VCaP (cell line): Measurements from ENCODE around the gene SNAI3.

Experiments used
- H3K27ac ChIP-seq: fragments of 450-650 bp; 2 replicates; pipeline ENCODE4 v1.5.1; 2017
- CTCF ChIP-seq: fragments of 450-650 bp; conservative IDR thresholded peaks from 2 replicates; pipeline ENCODE4 v1.5.1; 2017; ENCODE audit warnings: mild to moderate bottlenecking, moderate library complexity

Gene SNAI3

GRCh38 chr16:88665570-88665969 is 20.7 kb downstream of the SNAI3 start:
- H3K27ac ChIP-seq, result no peak overlapping the region
- TF ChIP-seq CTCF, result no peak

DNA sequence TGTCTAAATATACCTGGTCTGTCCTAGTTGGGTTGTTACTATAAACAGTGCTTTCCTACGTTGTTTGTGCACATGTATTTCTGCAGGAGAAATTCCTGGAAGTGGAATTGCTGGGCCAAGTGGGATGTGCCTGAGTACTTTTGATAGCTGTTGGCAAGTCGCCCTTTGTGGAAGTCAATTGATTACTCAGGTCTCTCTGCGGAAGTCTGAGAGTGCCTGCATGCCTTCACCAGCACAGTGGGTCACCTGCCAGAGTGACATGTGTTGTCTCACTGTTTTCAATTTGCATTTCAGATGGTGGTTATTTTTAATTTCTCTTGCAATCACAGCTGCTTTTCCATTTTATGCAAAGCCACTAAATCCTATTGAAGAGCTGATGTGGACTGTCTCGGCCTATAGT is 21.2 kb downstream of the SNAI3 start:
- TF ChIP-seq CTCF, result no peak
- no peak overlapping the region for H3K27ac ChIP-seq

DNA sequence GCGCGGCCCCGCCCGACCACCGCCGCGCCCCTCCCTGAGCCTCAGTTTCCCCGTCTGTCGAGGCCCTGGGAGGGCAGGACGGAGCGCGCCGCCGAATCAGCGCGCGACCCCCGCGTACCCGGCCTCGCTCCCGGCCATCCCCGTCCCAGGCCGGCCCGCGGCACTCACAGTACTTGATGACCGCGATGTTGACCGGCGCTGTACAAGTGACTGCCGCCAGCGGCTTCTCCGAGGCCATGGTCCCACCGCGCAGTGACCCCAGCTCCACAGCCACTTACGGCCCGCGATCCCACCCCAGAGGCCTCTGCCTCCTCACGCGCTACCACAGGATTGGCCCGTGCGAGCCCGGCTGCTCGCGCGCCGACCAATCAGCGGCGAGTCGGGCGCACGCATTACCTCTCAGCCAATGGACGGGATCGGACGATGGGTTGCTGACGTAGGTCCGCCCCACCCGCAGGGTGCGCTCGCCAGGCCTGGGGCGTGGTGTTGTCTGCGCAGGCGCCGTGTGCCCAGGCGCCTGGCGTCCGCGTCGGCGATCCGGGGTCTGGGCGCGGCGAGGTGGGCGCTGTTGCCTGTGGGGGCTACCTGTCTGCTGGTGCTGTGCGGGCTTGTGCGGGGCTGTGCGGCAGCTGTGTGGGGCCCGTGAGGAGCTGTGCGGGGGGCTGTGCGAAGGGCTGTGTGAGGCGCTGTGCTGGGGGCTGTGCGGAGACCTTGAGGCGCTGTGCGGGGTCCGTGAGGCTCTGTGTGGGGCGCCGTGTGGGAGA is 23.3 kb downstream of the SNAI3 start, which contains the start of gene MVD:
TSS of gene MVD (minus strand) at position 249 of the 764 bp plus-strand sequence. CDS start at position 238, 11 bp downstream.
- H3K27ac ChIP-seq, result peak within 1 kb of the TSS; percentile 42; the same call in 1 of the 2 replicates
- TF ChIP-seq CTCF, result no peak

GRCh38 chr16:88662222-88662842 is 24.0 kb downstream of the SNAI3 start:
- peak overlapping the region; percentile 42; the same call in 1 of the 2 replicates for H3K27ac ChIP-seq
- TF ChIP-seq CTCF, result no peak

- no peak overlapping the region for H3K27ac ChIP-seq
- TF ChIP-seq CTCF, result no peak
Observed at GRCh38 chr16:88661468-88661867, 24.8 kb downstream of the SNAI3 start.

DNA sequence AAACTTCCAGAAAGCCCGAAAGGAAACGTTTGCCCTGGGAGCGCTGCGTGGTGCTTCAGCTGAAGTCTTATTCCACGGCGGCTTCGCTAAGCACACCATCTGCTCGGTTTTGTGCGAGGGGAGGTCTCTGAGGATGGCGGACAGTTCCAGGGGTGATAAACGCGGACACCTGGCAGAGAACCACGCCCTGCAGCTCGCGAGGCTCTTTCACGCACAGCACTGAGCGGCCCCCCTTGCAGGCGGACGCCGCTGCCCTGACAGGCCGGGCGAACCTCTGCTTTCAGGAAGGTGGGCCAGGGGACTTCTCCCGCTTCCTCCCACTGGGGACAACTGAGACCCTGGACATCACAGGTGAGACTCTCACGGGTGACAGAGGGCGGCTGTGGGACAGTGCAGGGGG is 27.1 kb downstream of the SNAI3 start:
- no peak for TF ChIP-seq CTCF
- H3K27ac ChIP-seq, result no peak overlapping the region

DNA sequence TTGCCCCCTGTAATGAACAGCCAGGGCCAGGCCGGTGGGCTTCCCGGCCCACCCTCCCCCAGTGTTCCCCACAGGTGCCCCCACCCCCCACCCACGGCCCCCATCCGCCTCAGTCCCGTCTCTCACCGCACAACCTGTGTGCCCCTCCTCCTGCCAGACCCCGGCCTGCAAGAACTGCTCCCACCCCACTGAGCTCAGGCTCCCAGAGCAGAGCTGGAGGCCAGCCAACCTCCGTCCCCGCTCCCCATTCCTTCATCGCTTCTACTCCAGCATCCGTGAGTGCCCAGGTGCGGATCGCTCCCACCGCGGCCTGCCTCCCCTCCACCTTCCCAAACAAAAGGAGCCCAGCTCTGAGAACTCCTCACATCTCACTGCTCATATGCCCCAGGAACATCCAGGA is 27.6 kb downstream of the SNAI3 start:
- no peak for TF ChIP-seq CTCF
- no peak overlapping the region for H3K27ac ChIP-seq
